NCI-H82 treated with DMSO at 0.1 percent for 48 hours (cell line): Measurements from ENCODE around the gene TSPAN13.

Source experiments
- DNase-seq: peaks from one replicate; lab custom pipeline; 2025; ENCODE audit not compliant: unreplicated experiment; lab: John Stamatoyannopoulos, UW

The TSPAN13 gene

DNA sequence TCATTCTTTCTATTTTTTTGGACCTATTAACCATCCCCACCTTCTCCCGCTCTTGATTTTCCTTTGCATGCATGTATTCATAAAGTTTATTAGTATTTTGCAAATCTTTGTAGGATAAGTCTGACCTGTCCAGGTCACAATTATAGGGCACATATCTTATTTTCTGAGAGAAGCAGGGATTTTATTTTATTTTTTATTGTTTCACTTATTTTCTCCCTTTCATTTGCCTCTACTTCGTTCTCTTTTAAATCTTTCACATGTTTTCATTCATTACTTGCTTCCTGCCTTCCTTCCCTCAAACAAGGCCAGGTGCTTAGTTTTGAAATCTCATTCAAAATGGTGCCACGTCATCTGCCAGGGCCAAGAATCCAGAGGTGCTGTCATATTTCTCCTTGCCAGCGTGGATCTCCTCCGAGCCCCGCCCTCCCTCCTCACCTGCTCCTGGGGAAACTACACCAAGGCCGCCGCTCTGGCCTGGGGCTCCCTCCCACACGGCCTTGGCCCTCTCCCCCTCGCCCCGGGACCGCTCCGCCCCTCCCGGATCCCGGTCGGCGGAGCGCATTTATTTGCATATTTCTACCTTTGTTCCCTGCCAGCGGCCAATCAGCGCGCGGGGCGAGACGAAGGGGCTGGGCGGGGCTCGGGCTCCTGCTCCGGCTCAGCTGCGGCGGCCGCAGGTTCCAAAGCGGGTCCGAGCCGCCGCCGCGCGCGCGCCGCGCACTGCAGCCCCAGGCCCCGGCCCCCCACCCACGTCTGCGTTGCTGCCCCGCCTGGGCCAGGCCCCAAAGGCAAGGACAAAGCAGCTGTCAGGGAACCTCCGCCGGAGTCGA lies at the start of gene TSPAN13:
Gene TSPAN13 (plus strand): TSS at position 654 of the 830 bp plus-strand sequence. CDS start 213 bp downstream, outside the sequence.
- DNase-seq = peak; percentile 89

DNA sequence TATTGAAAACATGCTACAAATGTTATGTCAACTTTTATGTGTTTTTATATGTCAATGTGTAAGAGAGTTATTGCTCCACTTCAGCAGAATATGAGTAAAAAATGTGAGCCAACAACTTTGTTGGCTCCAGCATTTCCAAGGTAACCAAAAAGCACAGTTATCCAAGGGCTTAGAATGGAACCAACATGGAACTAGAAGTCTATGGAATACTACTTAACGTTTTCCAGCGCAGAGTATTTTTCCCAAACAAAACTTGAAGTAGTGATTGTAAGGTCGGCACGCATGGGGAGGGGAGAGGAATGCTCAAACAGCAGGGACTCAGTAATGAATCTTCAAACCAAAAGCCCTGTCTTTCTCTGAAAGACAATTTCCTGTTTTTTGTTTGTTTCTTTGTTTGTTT lies 45.0 kb upstream of the TSPAN13 start:
- DNase-seq = no peak

DNA sequence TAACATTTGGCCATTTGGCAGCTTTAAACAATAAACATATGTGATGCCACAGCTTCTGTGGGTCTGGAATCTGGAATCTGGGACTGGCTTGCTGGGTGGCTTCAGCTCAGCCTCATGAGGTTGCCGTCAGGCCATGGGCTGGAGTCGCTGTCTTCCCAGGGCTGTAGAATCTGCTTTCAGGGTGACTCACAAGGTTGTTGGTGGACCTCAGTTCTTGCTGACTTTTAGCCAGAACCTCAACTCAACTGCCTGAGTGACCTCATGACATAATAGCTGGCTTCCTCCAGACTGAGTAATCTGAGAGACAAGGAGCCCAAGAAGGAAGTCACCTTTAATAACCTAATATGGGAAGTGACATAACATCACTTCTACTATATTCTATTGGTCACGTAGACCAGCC lies 44.6 kb upstream of the TSPAN13 start:
- DNase-seq = no peak

DNA sequence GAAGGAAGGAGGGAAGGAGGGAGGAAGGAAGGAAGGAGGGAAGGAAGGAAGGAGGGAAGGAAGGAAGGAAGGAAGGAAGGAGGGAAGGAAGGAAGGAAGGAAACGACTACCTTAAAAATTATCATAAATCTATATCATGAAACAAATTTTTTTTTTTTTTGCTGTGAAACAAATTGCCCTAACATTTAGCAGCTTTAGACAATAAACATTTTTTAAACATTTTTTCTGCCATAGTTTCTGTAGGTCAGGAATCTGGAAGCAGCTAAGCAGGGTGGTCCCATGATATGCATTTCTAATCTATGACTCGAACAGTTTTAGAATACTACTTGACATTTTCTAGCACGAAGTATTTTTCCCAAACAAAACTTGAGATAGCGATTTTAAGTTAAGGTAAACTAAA lies 42.9 kb upstream of the TSPAN13 start:
- DNase-seq = no peak

DNA sequence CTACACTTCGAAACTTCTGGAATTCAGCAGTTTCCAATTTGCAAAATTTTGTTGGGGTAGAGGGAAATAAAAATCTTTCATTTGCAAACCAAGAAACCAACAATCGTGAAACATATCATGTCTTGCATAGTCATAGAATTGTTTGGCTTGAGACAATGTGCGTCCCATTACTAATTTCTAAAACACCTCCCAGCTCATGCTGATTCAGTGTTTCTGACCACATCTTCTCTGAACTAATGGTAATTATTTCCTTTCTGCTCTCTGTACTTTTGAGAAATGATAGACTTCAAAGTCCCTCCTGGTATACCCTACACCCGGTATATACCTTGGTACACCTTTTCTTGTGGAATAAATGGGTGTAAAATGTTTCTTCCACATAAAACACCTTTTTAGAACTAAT lies 41.8 kb upstream of the TSPAN13 start:
- DNase-seq = no peak

DNA sequence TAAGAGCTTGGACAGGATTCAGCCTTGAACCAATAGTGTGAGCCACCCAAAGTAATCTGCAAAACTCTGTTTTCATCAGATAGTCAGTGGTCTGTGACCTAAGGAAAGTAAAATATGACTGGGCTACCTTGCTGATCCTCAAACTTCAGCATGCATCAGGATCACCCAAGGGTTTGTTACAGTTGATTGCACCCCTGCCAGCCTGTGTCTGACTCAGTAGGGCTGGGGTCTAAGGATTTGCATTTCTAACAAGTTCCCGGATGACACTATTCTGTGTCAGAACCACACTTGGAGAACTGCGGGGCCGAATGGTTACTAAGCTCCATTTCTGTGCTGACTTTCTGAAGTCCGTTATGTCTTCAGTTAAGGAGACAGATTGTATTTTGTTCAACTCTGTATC lies 40.6 kb upstream of the TSPAN13 start:
- no peak for DNase-seq

DNA sequence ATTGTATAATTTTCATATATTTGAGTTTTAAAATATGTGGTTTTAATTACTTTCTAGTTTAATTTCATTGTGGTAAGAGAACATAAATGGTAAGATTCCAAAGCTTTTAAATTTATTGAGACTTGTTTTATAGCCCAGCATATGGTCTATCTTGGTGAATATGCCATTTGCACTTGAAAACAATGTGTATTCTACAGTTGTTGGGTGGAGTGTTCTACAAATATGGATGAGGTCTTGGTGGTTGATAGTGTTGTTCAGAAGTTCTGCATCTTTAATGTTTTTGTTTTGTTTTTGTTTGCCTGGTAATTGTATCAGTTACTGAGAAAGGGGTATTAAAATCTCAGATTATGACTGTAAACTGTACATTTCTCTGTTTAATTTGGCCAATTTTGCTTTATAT lies 37.6 kb upstream of the TSPAN13 start:
- no peak for DNase-seq

DNA sequence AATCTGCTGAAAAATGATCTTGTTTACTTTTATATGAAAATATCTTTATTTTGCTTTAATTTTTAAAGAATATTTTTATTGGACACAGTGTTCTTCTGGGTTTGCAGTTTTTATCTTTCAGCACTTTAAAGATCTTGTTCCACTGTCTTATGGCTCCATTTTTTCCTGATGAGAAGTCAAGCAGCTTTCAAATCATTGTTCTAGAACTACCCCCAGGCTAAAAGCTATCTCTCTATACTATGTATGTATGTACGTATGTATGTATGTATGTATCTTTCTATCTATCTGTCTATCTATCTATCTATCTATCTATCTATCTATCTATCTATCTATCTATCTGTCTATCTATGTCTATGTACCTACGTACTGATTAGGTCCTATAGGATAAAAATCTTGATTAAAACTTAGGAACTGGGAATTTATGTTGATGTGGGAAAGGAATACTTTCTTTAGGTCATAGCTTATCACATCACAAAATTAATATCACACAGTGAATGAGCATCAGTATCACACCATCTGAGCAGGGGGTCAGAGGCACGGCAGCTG lies 35.4 kb upstream of the TSPAN13 start:
- DNase-seq = no peak

DNA sequence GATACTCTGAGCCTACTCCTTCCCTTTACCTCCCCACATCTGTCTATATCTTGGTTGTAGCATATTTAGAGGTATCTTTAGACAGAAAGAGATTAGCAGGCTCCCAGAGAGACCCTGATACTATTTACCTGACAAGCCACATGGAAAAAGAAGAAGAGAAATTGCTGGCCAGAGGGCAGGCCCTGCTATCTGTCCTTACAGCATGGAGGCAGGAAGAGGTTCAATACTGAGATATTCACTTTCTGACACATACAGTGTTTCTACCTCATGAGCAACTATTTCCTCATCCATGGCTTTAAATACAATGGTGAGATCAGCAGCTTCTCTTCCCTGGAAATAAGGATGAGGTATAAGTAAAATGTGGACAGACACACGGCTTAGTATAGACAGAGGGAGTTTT lies 33.9 kb upstream of the TSPAN13 start:
- no peak for DNase-seq

DNA sequence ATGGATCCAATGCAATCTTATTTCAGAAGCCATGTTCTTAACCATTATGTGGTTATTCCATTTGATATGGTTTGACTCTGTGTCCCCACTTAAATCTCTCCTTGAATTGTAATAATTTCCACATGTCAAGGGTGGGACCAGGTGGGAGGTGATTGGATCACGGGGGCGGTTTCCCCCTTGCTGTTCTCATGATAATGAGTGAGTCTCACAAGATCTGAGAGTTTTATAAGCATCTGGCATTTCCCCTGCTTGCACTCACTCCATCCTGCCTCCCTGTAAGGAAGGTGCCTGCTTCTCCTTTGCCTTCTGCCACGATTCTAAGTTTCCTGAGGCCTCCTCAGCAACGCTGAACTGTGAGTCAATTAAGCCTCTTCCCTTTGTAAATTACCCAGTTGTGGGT lies 32.0 kb upstream of the TSPAN13 start:
- DNase-seq = no peak

DNA sequence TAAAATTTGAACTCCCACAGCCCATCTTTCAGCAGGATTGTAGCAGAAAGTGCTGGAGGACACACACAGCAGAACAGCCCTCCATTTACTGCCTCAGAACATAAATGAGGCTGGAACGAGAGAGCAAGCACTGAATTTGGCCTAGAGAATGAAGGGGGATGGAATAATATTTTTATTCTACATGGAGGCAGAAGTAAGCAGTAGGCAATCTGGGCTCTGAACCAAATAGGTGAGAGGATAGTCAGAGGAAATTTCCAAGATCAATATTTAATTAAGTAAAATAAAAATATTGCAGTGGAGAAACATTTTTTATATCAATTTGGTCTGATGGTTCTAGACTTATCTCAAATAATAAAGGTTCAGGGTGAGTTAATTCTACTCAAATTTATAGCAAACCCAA lies 29.2 kb upstream of the TSPAN13 start:
- no peak for DNase-seq

DNA sequence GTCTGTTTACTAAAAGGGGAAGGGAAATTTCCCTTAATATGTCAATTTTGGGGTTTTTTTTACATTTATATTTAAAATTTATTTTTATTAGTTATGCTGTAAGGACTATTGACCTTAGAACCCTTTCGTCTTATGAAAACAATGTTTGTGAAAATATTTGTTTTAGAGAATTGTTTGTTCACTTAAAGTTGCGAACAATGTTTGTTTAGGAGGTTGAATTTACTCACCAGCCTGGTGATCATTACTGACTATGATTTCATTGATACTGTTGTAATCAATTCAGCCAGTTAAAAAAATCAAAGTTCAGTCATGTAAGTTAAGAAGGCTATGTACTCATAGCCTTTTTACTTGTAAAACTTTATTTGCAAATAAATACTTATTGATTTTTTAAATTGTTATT lies 27.4 kb upstream of the TSPAN13 start:
- DNase-seq = no peak

DNA sequence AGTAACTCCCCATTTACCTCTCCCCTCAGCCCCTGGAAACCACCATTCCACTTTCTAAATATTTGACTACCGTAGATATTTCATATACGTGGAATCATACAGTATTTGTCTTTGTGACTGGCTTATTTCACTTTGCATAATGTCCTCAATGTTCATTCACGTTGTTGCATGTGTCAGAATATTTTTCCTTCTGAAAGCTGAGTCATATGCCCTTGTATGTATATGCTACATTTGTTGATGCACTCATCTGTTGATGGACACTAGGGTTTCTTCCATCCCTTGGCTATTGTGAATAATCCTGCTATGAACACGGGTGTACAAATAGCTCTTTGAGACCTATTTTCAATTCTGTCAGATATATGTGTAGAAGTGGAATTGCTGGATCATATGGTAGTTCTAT lies 25.8 kb upstream of the TSPAN13 start:
- DNase-seq = no peak

DNA sequence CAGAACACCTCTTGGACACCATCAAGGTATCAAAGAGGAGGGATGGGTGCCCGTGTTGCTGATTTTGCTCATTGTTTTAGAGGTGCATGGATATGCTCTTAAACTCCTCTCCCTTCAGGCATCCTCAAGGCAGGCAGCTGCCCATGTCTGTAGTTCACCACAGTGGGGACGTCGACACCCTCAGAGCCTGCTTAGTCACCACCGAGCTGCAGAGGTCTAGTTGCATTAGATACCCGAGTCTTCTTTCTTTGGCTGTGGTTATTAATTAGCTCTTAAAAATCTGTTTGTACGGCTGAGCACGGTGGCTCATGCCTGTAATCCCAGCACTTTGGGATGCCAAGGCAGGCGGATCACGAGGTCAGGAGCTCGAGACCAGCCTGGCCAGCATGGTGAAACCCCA lies 24.7 kb upstream of the TSPAN13 start:
- DNase-seq = no peak

DNA sequence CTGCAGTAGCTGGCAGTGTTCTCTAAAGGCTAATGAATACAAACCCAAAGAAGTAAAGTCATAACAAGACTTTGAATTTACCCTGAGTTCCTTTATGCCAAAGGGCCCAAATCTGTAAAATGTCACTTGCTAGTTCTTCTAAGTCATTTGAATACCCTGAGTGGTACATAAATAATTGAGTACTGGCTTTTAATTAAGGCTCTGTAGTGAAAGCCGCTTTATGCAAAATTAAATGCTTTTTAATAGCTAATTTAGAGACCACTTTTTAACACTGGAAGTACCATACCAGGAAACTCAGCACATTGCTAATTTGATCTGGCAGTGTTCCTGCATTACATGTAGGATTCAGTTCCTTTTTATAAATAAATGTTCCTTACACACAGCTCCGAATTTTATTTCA lies 24.0 kb upstream of the TSPAN13 start:
- DNase-seq = no peak

DNA sequence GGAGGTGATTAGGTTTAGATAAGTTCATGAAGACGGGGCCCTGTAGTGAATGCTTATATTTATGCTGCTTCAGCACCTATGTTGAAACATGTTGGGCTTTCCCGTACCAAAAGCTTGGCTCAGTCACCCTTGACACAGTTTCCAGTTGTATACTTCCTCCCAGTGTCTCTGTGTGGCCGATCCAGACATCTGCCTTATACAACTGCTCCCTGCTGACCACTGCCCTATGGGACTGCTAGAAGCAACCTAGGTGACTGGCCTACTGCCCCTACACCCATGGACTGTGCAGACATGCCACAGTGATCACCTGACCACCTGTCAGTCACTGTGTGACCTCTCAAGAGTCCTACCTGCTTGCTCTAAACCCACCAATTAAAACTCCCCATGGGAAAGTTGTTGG lies 22.6 kb upstream of the TSPAN13 start:
- DNase-seq = no peak

DNA sequence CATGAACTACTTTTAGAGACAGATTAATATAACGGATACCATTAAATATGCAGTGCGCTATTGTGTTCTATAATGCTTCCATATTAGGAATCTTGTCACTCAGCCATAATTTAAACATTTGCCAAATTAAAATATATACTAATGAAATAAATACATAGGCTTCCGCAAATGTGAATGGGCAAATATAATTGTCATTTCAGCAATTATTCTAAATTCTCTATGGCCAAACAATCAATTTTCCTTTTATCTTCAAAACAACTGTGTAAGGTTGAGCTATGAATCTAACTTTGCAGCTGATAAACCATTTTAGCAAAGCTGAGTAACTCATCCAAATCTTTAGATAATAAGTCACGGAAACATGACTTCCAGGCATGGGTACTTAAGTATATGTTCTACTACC lies 20.7 kb upstream of the TSPAN13 start:
- no peak for DNase-seq

DNA sequence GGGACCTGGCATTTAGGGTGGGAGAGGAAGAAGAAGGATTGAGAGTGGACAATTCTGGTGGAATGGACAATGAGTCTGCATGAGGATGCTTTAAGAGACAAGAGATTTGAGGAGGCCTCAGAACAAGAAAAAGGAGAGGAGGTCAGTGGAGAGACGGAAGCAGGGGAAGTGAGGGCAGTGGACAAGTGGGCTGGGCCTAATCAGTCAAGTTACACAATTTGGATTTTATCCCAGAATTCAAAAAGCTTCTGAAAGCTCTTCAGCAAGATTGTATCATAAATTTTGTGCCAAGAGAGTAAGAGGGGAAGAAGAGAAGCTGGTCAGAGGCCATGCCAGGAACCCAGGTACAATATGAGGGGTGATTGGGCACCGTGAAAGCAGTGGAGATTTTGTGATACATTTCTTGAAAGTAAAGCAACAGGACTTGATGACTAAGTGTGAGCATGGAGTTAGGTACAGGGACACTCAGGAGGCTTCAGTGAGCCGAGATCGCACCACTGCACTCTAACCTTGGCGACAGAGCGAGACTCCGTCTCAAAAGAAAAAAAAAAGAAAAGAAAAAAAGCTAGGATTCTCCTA lies 19.3 kb upstream of the TSPAN13 start:
- DNase-seq = no peak

DNA sequence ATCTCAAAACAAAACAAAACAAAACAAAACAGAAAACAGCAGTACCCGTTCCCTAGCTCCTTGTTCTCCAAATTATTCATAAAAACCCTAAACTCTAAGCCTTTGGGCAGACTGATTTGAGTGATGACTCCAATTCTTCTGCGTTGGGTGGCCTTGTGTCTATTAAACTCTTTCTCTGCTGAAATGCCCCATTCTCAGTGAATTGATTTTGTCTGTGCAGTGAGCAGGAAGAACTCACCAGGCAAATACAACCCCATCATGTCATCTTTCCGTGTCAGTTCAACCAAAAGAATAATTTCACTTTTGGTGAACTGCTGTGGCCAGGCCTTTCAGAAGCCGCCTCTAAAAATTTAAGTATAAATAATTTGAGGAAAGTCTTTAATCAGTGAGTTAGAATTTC lies 18.5 kb upstream of the TSPAN13 start:
- no peak for DNase-seq

DNA sequence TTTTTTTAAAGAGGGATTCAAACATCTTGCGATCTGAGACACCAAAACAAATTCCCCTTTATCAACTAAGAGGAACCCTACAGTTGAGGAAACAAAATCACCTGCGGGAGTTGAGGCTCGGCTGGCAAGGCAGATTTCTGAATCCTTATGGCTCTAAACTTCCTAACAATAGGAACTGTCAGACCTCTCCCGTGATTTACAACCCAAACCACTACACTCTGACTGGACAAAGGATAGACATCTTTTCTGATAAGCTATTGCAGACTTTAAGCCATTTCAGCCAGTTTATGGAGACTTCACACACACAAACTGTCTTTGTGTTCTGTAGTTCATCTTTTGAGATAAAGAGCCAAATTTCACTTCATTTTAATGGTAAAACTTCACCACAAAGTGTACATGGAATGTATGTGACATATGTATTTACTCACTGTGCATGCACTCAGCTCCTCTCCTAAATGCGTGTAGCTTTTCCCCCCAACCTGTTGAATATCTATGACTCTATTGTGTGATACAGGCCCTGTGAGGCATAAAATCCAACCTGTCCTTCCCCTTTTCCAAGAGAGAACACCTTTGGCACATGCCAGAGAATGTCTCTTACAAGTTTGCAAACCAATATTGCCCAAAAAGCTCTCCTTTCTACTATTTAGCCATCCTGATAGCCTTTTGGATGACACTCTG lies 15.4 kb upstream of the TSPAN13 start:
- no peak for DNase-seq

DNA sequence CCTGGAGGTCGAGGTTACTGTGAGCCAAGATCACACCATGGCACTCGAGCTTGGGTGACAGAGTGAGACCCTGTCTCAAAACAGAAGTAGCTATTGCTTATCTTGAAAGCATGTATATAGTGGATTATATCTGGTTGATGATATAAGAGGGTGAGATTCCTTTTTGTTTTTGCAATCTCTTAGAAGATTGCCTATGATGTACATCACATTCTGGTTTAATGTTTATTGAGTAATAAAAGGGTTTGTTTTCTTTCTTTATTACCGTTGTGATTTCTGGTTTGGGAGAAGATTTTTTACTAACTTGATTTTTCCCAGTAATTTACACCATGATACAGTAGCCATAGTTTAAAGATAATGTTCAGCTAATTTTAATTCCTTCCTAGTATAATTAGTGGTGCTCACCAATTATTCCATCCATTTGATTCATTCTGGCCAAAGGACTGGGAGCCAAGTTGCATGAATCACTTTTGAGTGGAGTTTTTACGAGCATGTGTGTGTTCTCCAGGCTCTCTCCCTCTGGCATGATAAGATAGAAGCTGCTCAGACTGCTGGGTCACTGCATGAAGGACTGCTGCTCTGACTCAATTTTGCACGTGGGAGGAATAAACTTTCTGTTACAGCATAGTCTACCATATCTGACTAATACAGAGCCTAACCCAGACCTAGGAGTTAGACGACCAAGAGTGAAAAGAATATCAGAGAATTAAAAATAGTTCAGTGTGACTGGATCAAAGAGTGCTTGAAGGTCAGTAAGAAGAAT lies 13.5 kb upstream of the TSPAN13 start:
- no peak for DNase-seq
